ENCODE data around the gene TMEM26.

TMEM26 gene

DNA sequence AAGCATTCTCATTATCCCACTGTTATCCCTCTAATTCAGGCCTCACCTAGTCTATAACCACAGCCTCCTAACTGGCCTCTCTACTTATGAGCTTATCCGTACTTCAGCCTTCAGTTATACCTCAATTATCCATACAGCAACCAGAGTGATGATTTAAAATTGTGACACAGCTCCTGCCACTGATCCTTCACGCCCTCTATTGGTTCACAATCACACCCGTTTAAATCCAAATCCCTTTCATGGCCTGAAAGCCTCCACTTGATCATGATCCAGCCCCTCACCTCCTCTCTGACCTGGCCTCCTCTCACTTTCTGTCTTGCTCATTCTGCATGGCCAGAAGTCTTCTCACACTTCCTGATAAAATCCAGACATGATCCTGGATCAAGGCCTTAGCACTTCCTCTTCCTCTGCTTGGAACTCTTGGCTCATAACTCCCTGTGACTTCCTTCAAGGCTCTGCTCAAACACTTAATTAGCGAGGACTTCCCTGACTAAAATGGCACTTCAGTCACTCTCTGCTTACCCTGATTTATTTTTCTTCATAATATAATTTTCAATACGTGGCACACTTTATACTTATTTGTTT, 19.0 kb upstream of the TMEM26 start:
- no peak for TF ChIP-seq BACH2 (CRISPR knock-in tag; IDR thresholded peaks at IDR 0.05; ENCODE audit: borderline replicate concordance)
- no peak for TF ChIP-seq CSDC2 (CRISPR knock-in tag; IDR thresholded peaks at IDR 0.05)
- no peak for TF ChIP-seq ARNTL (CRISPR knock-in tag; IDR thresholded peaks at IDR 0.05; ENCODE audit: borderline replicate concordance, low read depth)
- no peak for TF ChIP-seq ZNF565 (CRISPR knock-in tag; conservative IDR thresholded peaks at IDR 0.05; ENCODE audit: low read depth)
- no peak for TF ChIP-seq ZFP3 (CRISPR knock-in tag; IDR thresholded peaks at IDR 0.05)
- no peak for TF ChIP-seq ZC3H10 (CRISPR knock-in tag; IDR thresholded peaks at IDR 0.05)
- TF ChIP-seq SNAI2 (CRISPR knock-in tag; IDR thresholded peaks at IDR 0.05): no peak
- TF ChIP-seq CREB5 (CRISPR knock-in tag; IDR thresholded peaks at IDR 0.05; ENCODE audit: low read depth): no peak
- no peak for TF ChIP-seq ISL1 (CRISPR knock-in tag; IDR thresholded peaks at IDR 0.05)
- no peak for TF ChIP-seq TSHZ2 (CRISPR knock-in tag; IDR thresholded peaks at IDR 0.05)
- no peak for TF ChIP-seq ESRRG (CRISPR knock-in tag; IDR thresholded peaks at IDR 0.05)
- TF ChIP-seq PATZ1 (CRISPR knock-in tag; IDR thresholded peaks at IDR 0.05; ENCODE audit: borderline replicate concordance): no peak
- TF ChIP-seq OSR1 (CRISPR knock-in tag; IDR thresholded peaks at IDR 0.05): no peak
- no peak for TF ChIP-seq PPARA (CRISPR knock-in tag; IDR thresholded peaks at IDR 0.05; ENCODE audit: borderline replicate concordance)
- no peak for TF ChIP-seq CSRNP3 (CRISPR knock-in tag; IDR thresholded peaks at IDR 0.05)
- no peak for TF ChIP-seq ZFP30 (CRISPR knock-in tag; IDR thresholded peaks at IDR 0.05)
- ATAC-seq: no peak

DNA sequence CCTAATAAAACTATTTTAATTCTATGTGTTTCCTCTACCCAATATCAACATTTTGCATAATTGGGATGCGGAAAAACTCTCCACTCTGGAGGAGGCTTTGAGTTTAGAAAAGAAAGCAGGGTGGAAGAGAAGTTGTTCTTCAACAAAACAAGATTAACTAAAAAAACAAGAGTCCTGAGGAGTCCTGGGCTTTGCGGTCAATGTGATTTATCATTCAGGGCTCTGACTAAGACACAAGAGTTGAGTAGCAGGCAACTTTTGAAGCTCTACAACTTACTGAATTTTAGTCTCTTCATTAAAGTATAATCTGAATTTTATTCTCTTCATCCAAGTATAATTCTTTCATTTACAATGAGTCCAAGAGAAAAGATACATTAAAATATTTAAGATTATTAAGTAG, 18.3 kb upstream of the TMEM26 start:
- no peak for TF ChIP-seq ARNTL (CRISPR knock-in tag; IDR thresholded peaks at IDR 0.05; ENCODE audit: borderline replicate concordance, low read depth)
- ATAC-seq: no peak

DNA sequence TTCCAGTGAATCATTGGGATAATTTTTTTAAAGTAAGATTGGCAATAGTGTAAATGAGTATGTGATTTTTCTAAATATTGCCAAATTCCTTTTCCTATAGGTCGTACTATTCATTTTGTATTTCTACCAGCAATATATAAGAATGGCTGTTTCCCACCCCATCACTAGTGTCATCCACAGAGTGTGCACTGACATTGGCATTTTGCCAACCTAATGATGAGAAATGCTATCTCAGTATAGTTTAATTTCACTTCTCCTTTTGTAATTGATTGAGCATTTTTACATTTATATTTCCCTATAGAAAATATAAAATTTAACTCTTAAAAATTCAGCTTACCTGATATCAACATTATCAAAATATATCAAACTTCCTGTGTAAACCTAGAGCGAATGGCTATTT, 17.6 kb upstream of the TMEM26 start:
- no peak for TF ChIP-seq CSRNP3 (CRISPR knock-in tag; IDR thresholded peaks at IDR 0.05)
- TF ChIP-seq CSDC2 (CRISPR knock-in tag; IDR thresholded peaks at IDR 0.05): no peak
- no peak for TF ChIP-seq ZC3H10 (CRISPR knock-in tag; IDR thresholded peaks at IDR 0.05)
- TF ChIP-seq PATZ1 (CRISPR knock-in tag; IDR thresholded peaks at IDR 0.05; ENCODE audit: borderline replicate concordance): no peak
- TF ChIP-seq GLIS3 (CRISPR knock-in tag; IDR thresholded peaks at IDR 0.05): no peak
- TF ChIP-seq, protein P1, sequence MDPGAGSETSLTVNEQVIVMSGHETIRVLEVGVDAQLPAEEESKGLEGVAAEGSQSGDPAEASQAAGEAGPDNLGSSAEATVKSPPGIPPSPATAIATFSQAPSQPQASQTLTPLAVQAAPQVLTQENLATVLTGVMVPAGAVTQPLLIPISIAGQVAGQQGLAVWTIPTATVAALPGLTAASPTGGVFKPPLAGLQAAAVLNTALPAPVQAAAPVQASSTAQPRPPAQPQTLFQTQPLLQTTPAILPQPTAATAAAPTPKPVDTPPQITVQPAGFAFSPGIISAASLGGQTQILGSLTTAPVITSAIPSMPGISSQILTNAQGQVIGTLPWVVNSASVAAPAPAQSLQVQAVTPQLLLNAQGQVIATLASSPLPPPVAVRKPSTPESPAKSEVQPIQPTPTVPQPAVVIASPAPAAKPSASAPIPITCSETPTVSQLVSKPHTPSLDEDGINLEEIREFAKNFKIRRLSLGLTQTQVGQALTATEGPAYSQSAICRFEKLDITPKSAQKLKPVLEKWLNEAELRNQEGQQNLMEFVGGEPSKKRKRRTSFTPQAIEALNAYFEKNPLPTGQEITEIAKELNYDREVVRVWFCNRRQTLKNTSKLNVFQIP (CRISPR knock-in tag; IDR thresholded peaks at IDR 0.05; ENCODE audit: borderline replicate concordance, low read depth): no peak
- TF ChIP-seq RARB (CRISPR knock-in tag; IDR thresholded peaks at IDR 0.05): no peak
- TF ChIP-seq OSR1 (CRISPR knock-in tag; IDR thresholded peaks at IDR 0.05): no peak
- no peak for TF ChIP-seq SNAI2 (CRISPR knock-in tag; IDR thresholded peaks at IDR 0.05)
- ATAC-seq: no peak
